NT2/D1 (cell line): Measurements from ENCODE around the gene GLP1R.

Experiments used
- DNase-seq: peaks from one replicate; pipeline ENCODE4 v3.0.0-alpha.2; 2011; ENCODE audit warnings: low read depth, low spot score
- H3K27me3 ChIP-seq: 2 replicates; pipeline ENCODE4 v1.6.0; 2011; ENCODE audit warnings: mild to moderate bottlenecking; ENCODE audit not compliant: insufficient read length, insufficient read depth
- H3K36me3 ChIP-seq: 2 replicates; pipeline ENCODE4 v1.6.1; 2011; ENCODE audit warnings: mild to moderate bottlenecking, low read length, mixed read lengths; ENCODE audit not compliant: insufficient read depth, insufficient read length
- H3K4me1 ChIP-seq: 2 replicates; pipeline ENCODE4 v1.5.1; 2011; ENCODE audit not compliant: insufficient read depth, insufficient read length
- H3K4me3 ChIP-seq: 2 replicates; pipeline ENCODE4 v1.5.1; 2011; ENCODE audit warnings: low read depth; ENCODE audit not compliant: insufficient read length
- H3K9ac ChIP-seq: 2 replicates; pipeline ENCODE4 v1.6.0; 2011; ENCODE audit warnings: low read depth; ENCODE audit not compliant: insufficient read length
- H3K9me3 ChIP-seq: 2 replicates; pipeline ENCODE4 v1.5.1; 2011; ENCODE audit warnings: mild to moderate bottlenecking, low read length; ENCODE audit not compliant: insufficient read depth
- SUZ12 ChIP-seq: IDR thresholded peaks from 2 replicates; pipeline ENCODE4 v1.6.1; 2011; ENCODE audit not compliant: insufficient read length, insufficient read depth; ENCODE audit errors: extremely low read depth
- YY1 ChIP-seq: IDR thresholded peaks from 2 replicates; pipeline ENCODE4 v1.6.1; 2011; ENCODE audit not compliant: insufficient read length, insufficient read depth
- ZNF274 ChIP-seq: IDR thresholded peaks from 2 replicates; pipeline ENCODE4 v1.6.1; 2011; ENCODE audit warnings: mild to moderate bottlenecking, low read depth, low read length

The GLP1R gene

GRCh38 chr6:39048481-39049399, at the start of gene GLP1R:
GLP1R (plus strand) TSS chr6:39048781; CDS start chr6:39048841, 60 bp downstream.
- Histone ChIP-seq H3K9me3 (no peaks in the 10 kb centered on the region), H3K27me3 (peaks cover 44% of the 10 kb centered on the region), H3K4me1 (peaks cover 6% of the 10 kb centered on the region), H3K36me3 (no peaks in the 10 kb centered on the region), H3K9ac (peak within 1 kb of the TSS; percentile 67), H3K4me3 (peak within 1 kb of the TSS; percentile 40)
- TF ChIP-seq ZNF274 (no peak), YY1 (no peak), SUZ12 (no peak)
- DNase-seq: no peak

DNA sequence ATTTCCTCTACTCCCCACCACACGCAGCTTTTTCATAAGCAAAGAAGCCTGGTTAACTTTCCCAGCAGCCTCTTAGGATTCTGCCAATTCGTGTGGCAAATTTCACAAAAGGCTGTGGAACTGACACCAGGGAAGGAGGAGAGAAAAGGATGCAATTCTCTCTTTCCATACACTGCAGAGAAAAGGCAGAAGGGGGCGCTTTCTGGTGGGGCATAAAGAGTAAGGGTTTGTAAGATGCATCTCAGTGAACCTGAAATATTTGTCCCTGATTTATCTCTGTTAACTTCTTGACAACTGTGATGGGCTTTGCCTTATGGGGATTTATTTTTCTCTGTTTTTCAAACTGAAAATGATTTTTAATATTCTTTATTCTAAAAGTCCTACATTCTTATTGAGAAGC, 45.5 kb upstream of the GLP1R start:
- Histone ChIP-seq H3K27me3 (no peaks in the 10 kb centered on the region), H3K4me3 (no peak overlapping the region), H3K9me3 (no peaks in the 10 kb centered on the region), H3K9ac (no peak overlapping the region), H3K4me1 (no peaks in the 10 kb centered on the region), H3K36me3 (no peaks in the 10 kb centered on the region)
- no peak for DNase-seq
- TF ChIP-seq SUZ12: no peak
- TF ChIP-seq ZNF274: no peak
- TF ChIP-seq YY1: no peak

DNA sequence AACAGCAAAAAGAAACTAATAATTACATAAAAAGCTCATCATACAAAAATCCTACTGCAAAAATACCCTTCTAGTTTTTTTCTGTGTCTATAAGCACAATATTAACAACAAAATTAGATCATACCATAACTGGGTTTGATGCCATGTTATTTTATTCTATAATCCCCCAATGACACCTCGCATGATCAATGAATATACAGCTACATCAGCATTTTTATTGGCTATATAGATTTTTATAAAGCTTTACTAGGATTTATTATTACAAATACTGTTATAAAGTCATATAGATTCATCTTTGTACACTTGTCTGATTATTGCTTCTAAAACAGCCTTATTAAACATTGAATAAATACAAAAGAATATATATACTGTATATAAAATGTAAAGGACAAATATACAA, 45.1 kb upstream of the GLP1R start:
- no peaks in the 10 kb centered on the region for H3K36me3 ChIP-seq
- TF ChIP-seq SUZ12 (no peak), ZNF274 (no peak), YY1 (no peak)
- no peaks in the 10 kb centered on the region for H3K9me3 ChIP-seq
- DNase-seq: no peak
- H3K4me3 ChIP-seq: no peak overlapping the region
- H3K4me1 ChIP-seq: no peaks in the 10 kb centered on the region
- H3K27me3 ChIP-seq: no peaks in the 10 kb centered on the region
- H3K9ac ChIP-seq: no peak overlapping the region

GRCh38 chr6:39004801-39005200, 43.8 kb upstream of the GLP1R start:
- H3K4me1 ChIP-seq: no peaks in the 10 kb centered on the region
- H3K27me3 ChIP-seq: no peaks in the 10 kb centered on the region
- DNase-seq: no peak
- TF ChIP-seq ZNF274: no peak
- TF ChIP-seq YY1: no peak
- TF ChIP-seq SUZ12: no peak
- no peak overlapping the region for H3K9ac ChIP-seq
- no peaks in the 10 kb centered on the region for H3K36me3 ChIP-seq
- no peak overlapping the region for H3K4me3 ChIP-seq
- no peaks in the 10 kb centered on the region for H3K9me3 ChIP-seq

GRCh38 chr6:39005774-39006173, 42.8 kb upstream of the GLP1R start:
- TF ChIP-seq SUZ12: no peak
- TF ChIP-seq YY1: no peak
- no peak for TF ChIP-seq ZNF274

DNA sequence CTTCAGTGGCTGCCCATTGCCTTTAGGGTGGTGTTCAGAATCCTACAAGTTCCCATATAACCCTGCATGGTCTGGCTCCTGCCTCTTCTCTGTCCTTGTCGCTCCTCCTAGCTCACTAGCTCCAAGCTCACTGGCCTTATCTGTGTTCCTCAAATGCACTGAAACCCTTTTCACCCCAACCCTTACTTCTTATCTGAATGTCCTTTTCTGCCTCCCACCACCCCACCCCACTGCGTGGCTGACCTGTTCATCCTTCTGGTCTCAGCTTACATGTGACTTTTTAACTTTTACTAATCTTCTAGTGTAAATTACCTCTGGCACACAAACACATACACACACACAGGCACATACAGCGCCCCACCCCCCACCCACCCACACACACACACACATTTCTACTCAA, 41.0 kb upstream of the GLP1R start:
- Histone ChIP-seq H3K4me3 (no peak overlapping the region), H3K9ac (no peak overlapping the region), H3K27me3 (no peaks in the 10 kb centered on the region), H3K4me1 (no peaks in the 10 kb centered on the region), H3K9me3 (no peaks in the 10 kb centered on the region), H3K36me3 (no peaks in the 10 kb centered on the region)
- TF ChIP-seq SUZ12 (no peak), ZNF274 (no peak), YY1 (no peak)
- no peak for DNase-seq

More at GRCh38 chr6:39005774-39006173, 42.8 kb upstream of the GLP1R start:
- no peaks in the 10 kb centered on the region for H3K4me1 ChIP-seq
- no peaks in the 10 kb centered on the region for H3K36me3 ChIP-seq
- no peak for DNase-seq
- no peaks in the 10 kb centered on the region for H3K27me3 ChIP-seq
- H3K9me3 ChIP-seq: no peaks in the 10 kb centered on the region
- H3K9ac ChIP-seq: no peak overlapping the region
- H3K4me3 ChIP-seq: no peak overlapping the region

DNA sequence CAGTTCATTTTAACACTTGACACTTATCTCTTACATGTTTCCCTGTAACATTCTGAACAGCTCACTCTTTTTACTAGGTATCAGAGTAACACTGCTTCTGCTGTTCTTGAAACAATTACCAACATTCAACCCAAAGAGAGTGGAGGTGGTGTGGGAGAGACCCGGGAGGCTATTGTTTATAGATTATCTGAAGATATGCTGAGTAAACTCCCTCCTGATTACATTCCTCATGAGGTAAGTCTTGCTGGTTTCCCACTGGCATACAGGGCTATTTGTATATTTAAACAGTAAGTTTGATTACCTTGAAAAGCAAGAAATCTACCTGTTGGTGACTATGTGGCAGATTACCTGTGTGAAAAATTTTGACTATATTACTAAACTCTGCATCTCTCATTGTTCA, 39.8 kb upstream of the GLP1R start:
- DNase-seq: no peak
- no peak overlapping the region for H3K4me3 ChIP-seq
- H3K9me3 ChIP-seq: no peaks in the 10 kb centered on the region
- H3K36me3 ChIP-seq: no peaks in the 10 kb centered on the region
- no peaks in the 10 kb centered on the region for H3K27me3 ChIP-seq
- TF ChIP-seq SUZ12: no peak
- no peak for TF ChIP-seq YY1
- TF ChIP-seq ZNF274: no peak
- H3K4me1 ChIP-seq: no peaks in the 10 kb centered on the region
- H3K9ac ChIP-seq: no peak overlapping the region
